ENCODE data around the gene QRICH2.

The QRICH2 gene

GRCh38 chr17:76264755-76265623 is 43.1 kb downstream of the QRICH2 start, which contains the start of gene UBALD2:
Gene UBALD2, plus strand, starts transcription at chr17:76265348. Its CDS starts 158 bp downstream, at chr17:76265506.
- TF ChIP-seq ZBTB7A (IDR thresholded peaks at IDR 0.05; ENCODE audit: low read depth), result no peak
- peak; percentile 55 for TF ChIP-seq CEBPB (IDR thresholded peaks at IDR 0.05)
- no peak for TF ChIP-seq YY1 (IDR thresholded peaks at IDR 0.05; ENCODE audit: low read depth)
- TF ChIP-seq EP300 (IDR thresholded peaks at IDR 0.05; ENCODE audit: borderline replicate concordance), result peak; percentile 32; the same call in 1 of the 2 replicates
- TF ChIP-seq USF1 (IDR thresholded peaks at IDR 0.05), result no peak
- TF ChIP-seq CREB1 (IDR thresholded peaks at IDR 0.05; ENCODE audit: low read depth), result peak; percentile 31; the same call in 1 of the 2 replicates
- no peak for TF ChIP-seq TCF12 (IDR thresholded peaks at IDR 0.05; ENCODE audit: low read depth)
- TF ChIP-seq MAX (IDR thresholded peaks at IDR 0.05), result peak; percentile 52; the same call in 1 of the 2 replicates
- peak; percentile 62; the same call in 1 of the 2 replicates for TF ChIP-seq TAF1 (IDR thresholded peaks at IDR 0.05; ENCODE audit: low read depth)
- TF ChIP-seq RAD21 (IDR thresholded peaks at IDR 0.05; ENCODE audit: low read depth), result no peak
- no peak for TF ChIP-seq EGR1 (IDR thresholded peaks at IDR 0.05)
- TF ChIP-seq REST (IDR thresholded peaks at IDR 0.05; ENCODE audit: low read depth), result no peak
- peak; percentile 97 for TF ChIP-seq FOXM1 (IDR thresholded peaks at IDR 0.05; ENCODE audit: borderline replicate concordance, low read depth)
- no peak; the same call in 1 of the 2 replicates for TF ChIP-seq TEAD4 (IDR thresholded peaks at IDR 0.05)
- peak; percentile 42; the same call in 1 of the 2 replicates for TF ChIP-seq NFIC (IDR thresholded peaks at IDR 0.05)

GRCh38 chr17:76264425-76264754 is 43.7 kb downstream of the QRICH2 start:
- TF ChIP-seq REST (IDR thresholded peaks at IDR 0.05; ENCODE audit: low read depth) (no peak), ZBTB7A (IDR thresholded peaks at IDR 0.05; ENCODE audit: low read depth) (no peak), RAD21 (IDR thresholded peaks at IDR 0.05; ENCODE audit: low read depth) (no peak), TEAD4 (IDR thresholded peaks at IDR 0.05) (no peak), FOXM1 (IDR thresholded peaks at IDR 0.05; ENCODE audit: borderline replicate concordance, low read depth) (no peak), NFIC (IDR thresholded peaks at IDR 0.05) (no peak), TCF12 (IDR thresholded peaks at IDR 0.05; ENCODE audit: low read depth) (no peak), TAF1 (IDR thresholded peaks at IDR 0.05; ENCODE audit: low read depth) (no peak), EGR1 (IDR thresholded peaks at IDR 0.05) (no peak), YY1 (IDR thresholded peaks at IDR 0.05; ENCODE audit: low read depth) (no peak), MAX (IDR thresholded peaks at IDR 0.05) (no peak), CREB1 (IDR thresholded peaks at IDR 0.05; ENCODE audit: low read depth) (no peak), USF1 (IDR thresholded peaks at IDR 0.05) (no peak), CEBPB (IDR thresholded peaks at IDR 0.05) (no peak)

GRCh38 chr17:76263896-76264295 is 44.2 kb downstream of the QRICH2 start:
- no peak for TF ChIP-seq ZBTB7A (IDR thresholded peaks at IDR 0.05; ENCODE audit: low read depth)
- no peak for TF ChIP-seq REST (IDR thresholded peaks at IDR 0.05; ENCODE audit: low read depth)
- TF ChIP-seq RAD21 (IDR thresholded peaks at IDR 0.05; ENCODE audit: low read depth), result no peak
- no peak for TF ChIP-seq YY1 (IDR thresholded peaks at IDR 0.05; ENCODE audit: low read depth)
- TF ChIP-seq MAX (IDR thresholded peaks at IDR 0.05), result no peak
- no peak for TF ChIP-seq TAF1 (IDR thresholded peaks at IDR 0.05; ENCODE audit: low read depth)
- TF ChIP-seq EGR1 (IDR thresholded peaks at IDR 0.05), result no peak
- no peak for TF ChIP-seq EP300 (IDR thresholded peaks at IDR 0.05; ENCODE audit: borderline replicate concordance)
- TF ChIP-seq NFIC (IDR thresholded peaks at IDR 0.05), result no peak
- no peak for TF ChIP-seq TEAD4 (IDR thresholded peaks at IDR 0.05)
- no peak for TF ChIP-seq CEBPB (IDR thresholded peaks at IDR 0.05)
- TF ChIP-seq CREB1 (IDR thresholded peaks at IDR 0.05; ENCODE audit: low read depth), result no peak
- TF ChIP-seq TCF12 (IDR thresholded peaks at IDR 0.05; ENCODE audit: low read depth), result no peak
- TF ChIP-seq USF1 (IDR thresholded peaks at IDR 0.05), result no peak
- no peak for TF ChIP-seq FOXM1 (IDR thresholded peaks at IDR 0.05; ENCODE audit: borderline replicate concordance, low read depth)
